HG02610 (cell line): ENCODE data around the gene ANTXR1.

Source experiments
- ATAC-seq: cut with Tn5 transposase; IDR thresholded peaks from one replicate; pipeline ENCODE4 v1.9.1; 2021; ENCODE audit warnings: mild to moderate bottlenecking, moderate library complexity; ENCODE audit not compliant: unreplicated experiment

The ANTXR1 gene

DNA sequence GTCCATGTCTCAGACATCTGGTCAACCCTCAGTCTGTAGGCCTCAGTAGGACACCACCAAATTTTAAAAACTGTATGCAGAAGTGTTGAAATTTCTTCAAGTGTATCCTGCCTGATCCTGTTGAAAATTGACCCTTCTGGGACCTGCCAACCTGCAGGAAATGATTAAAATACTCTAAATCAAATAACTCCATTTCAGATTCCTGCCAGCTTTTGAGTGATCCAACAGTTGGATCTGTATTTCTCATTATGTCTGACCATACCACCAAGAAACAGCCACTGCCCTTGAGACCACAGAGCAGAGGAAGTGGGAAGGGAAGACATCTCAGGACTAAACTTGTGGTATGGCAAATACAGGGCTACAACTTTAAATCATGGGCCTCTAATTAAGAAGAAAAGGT lies 113.4 kb downstream of the ANTXR1 start:
- no peak for ATAC-seq

DNA sequence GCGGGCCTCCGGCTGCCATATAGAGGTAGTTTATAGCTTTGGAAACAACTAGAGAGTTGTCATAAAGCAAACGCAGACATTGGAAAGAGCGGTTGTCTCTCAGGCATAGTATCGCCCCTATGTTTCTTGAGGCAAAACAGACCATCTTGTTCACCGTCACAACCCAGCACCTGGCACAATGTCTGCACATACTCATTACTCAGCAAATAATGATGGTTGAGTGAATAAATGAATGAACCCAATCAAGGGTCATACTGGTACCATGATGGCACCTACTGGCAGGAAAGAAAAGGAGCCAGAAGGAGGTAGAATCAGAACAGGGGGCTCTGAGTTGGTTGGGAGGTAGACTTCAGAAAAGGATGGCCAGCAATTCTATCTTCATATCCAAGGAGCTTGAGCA lies 118.5 kb downstream of the ANTXR1 start:
- no peak for ATAC-seq

DNA sequence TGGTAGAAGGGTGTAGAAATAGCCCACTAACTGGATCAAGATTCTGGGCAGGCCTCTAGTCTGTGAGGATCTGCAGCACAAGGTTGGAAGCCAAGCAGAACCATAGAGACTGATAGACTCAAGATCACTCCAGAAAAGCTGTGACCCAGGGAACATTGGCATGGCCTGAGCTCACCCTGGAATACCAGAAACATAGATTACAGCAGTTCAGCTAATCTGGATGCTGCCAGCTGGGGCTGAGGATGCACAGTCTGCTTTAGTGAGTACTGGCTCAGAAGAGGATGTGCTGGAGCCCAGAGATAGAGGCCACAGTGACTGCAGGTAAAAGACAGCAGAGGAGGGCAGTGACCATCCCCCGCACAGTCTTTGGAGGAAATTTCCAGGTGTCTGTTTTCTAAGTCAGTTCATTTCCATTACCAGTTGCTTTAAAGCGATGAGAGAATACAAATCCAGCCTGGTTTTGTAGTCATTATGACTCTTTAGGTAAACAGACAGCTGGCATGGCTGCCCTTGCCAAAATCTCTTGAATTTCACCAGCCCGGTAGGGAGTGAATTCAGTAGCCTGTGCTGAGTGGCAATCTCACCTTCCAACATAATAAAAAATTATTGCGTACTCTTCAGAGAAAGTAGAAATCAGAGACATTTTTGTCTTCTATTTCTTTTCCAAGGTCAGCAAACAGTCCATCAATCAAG lies 119.2 kb downstream of the ANTXR1 start:
- no peak for ATAC-seq

DNA sequence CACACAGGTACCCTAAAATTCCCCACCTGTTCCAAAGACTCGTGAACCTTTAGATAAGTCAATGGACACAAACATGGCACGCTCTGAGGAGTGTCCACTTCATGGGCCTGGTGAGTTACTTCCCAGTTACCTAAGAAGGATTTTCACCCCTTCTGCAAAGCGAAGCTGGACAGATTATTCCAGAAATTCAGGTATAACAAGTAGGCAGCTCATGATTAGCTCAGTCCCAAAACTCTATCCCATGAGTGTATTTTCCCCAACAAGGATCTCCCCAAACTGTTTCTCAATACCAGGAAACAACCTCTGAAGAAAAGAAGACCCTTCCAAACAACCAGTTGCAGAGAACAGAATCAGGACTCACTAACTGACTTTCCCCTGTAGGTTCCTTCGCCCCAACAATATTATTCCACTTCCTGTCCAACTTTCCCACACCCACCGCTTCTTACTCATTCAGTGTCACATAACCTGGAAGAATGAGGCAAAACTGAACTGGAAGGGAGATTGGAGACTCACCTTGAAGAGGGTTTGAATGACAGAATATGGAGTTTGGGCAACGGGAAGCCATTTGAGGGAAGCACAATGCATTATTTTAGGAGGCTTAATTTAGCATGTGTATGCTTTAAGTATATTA lies 120.1 kb downstream of the ANTXR1 start:
- ATAC-seq = no peak

DNA sequence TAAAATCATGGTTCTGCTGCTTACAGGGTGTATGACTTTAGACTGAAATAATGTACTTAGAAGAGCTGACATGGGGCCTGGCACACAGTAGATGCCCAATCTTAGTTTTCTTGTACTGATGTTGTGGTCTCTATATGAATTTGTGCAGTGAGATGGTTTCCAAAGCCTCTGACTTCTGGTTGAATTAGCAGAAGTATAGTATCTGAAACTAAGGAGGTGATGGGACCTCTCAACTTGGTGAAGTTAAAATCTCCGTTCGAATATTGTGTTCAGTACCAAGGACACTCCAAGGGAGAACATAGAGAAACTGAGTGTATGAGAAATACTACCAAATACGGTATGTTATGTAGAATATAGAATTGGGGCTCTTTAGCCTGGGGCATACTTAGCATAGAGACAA lies 120.9 kb downstream of the ANTXR1 start:
- no peak for ATAC-seq

DNA sequence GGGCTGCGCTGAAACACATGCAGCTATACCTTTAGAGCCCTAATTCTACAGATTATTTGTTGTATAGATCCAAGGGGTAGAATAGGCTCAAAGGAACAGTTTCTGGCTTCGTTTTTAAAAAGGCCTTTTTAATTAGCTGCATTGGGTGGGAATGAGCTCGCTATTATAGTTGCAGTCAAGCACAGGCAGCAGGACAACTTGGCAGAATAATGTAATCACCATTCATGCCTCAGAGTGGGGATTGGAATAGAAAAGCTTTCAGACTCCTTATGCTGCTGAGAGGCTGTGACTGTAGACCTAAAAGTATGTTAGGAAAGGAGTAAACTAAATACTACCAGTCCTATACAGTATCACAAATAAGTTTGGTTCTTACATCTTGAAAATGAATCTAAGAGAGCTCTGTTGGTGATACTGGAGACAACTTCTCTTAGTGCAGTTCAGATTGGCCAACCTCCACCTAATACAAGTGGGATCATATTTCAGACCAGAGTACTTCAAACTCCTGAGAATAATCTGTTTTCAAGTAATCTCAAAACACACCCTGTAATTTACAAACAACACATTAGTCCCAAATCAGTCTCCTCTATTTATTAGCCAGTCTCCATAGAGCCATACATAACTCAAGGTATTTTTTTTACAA lies 121.4 kb downstream of the ANTXR1 start:
- ATAC-seq = no peak

DNA sequence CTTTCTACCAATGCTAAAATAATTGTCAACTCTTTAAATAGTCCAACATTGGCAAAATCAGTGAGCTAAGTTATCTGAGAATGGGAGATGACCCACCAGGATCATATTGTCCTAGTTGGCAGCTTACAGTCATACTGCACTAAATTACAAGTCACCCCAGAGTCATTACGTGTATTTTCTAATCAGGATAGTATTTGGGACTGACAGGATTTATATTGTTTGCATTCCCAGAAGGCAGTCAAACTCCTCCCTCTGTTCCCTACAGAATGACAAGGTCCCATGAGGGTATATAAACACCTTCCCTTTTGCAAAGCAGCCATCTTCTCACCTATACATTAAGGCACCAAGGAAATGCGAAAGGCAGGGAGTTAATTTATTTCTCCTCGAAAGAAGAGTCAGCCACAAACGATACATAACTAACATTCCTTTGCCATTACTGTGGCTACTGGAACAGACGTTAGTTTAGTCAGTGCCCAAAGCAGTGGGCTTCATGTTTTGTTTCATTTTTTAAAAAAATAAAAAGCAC lies 125.3 kb downstream of the ANTXR1 start:
- ATAC-seq = no peak

DNA sequence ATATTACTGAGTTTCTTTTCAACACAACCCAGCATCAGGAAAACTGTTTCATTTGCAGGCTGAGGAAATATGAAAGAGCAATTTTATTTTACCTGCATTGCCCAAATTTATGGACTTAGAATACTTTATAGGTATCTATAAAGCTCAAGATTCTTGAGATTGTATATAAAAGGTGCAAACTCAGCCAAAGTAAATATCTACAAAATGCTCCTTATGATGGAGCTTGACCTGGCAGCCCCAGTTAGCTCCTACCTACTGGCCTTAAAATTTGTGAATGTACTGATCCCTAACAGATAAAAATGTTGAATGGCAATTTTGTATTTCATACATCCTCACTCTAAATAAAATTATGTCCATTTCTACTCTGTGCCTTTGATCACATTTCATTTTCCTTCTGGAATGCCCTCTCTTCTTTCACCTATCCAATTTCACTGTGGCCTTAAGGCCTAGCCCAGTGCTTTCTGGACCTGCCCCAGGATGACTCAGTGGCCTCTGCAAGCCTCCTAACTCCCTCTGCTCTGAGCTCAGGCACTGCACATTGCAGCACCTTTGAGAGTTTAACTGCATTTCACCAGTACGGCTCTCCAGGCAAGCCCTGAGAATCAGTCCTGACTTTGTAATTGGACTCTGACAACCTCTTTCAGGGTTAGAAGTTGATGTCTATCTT lies 125.9 kb downstream of the ANTXR1 start:
- ATAC-seq = no peak

DNA sequence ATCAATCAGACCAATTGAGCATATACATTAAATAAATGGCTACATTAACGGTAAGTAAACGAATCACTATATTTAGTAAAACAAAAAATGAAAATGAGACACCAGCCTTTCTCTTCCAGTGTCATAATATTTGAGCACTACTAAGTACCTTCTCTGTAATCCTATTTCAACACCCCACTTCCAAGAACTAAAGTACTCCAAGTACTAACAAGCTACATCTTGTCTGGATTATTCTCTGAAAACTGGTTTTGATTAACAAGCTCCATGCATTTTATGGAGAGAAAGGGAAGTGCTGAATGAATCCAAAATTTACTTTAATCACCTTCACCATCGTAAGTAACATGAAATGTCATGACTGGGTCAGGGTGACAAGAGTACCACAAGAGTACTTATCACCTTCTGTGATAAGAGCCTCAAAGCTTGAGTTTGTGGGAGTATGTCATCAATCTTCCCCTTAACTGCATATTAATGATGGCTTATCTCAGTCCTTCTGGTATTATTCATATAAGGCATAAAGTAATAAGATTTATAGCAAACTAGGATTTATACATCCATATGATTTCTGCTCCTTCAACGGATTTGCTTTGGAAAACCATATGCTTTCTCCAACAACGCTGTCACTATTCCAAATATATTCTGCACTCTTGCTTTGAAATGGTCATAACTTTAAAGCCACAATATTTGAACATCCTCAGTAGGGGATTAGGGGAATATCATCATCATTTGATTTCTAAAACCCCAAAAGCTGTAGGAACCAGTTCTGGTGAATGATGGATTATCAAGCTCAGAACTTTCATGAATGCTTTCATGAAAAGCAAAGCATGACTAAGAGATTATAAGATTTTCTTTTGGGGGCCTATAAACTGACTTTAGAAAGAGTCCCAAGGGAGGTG lies 127.0 kb downstream of the ANTXR1 start:
- ATAC-seq = no peak

DNA sequence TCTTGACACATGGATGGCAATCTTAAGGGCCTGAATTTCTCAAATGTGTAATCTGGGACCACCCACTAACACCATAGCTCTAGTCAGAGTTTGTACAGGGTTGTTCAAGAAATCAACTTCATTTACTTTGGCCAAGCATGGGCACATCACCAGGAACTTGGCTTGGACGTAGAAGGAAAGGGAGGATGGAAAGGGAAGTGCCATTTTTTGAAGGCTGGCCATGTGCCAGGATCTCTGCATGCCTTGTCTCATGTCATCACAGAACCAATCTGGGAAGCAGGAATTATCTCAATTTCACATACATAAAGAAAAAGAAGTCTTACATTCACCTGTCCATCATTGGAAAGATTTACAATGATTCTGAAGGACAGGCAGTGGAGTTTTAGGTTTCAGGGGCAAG lies 128.1 kb downstream of the ANTXR1 start:
- ATAC-seq = no peak

DNA sequence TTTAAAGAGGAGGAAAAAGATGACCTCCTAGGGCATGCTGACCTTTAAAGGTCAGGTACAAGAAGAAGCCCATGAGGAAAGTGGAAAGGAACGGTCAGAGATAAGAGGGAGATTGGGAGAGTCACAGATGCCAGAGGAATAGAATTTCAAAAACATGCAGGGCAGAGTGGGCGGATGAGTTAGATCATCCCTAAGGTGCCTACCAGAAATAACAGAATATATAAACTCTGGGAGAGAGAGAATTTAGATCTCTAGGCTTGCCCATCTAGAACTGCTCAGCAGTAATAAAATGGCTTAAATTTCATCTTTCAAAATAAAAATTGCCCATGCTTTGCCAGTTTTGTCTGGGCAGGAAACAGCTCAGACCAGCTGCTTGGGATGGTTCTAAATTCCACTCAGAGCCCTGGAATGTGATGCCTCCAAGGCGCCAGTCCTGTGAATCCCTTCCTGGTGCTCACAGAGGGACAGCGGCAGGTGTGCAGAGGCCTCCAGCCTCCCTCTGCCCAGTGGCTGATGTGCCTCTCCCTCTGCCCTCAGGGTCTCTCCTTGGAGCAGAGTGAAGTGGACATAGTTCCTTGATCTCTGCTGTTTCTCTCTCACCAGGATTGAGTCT lies 130.9 kb downstream of the ANTXR1 start:
- no peak for ATAC-seq

DNA sequence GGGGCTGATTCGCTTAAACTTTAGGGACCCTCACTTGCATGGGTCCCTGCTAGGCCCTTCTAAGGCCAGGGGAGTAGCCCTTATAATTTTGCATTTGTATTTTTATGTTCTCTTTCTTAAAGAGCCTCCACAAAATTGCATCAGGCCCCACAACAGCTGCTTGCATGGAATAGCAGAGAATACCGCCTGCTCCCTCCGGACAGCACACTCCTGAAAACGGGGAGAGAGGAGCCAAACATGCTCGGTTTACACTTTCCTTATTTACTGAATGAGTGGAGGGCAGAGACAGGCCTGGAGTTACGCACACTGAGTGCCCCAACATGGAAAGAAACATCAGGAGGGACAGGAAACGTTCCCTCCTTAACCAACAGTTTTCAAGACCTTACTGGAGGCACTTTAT lies 132.2 kb downstream of the ANTXR1 start:
- no peak for ATAC-seq

DNA sequence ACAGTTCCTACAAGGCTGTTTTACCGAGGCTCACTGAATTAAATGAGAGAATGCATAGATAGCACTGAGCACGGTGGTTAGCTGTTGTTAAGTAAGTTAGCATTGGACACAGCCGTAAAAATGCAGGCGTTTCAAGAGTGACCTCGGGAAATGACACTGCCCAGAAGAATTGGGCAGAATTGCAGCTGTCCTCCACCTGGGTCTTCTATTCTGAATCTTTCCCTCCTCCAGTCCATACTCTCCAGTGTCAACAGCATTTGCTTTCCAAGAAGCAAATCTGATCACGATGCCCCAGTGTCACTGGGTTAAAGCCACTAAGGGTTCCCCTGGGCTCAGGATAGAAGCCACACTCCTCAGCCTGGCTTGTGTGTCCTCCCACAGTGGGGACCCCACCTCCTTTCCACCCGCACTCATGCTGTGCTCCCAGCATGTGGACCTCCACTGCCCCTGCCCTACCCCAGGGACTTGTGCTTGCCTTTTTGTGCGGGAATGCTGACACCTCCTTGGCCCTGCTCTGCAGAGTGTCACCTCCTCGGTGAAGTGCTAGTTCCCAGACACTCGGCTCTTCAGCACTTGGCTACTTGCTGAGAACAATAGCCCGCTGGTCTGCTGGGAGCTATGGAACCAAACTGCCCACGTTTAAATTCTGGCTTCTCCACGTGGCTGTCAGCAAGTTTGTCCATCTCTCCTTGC lies 135.0 kb downstream of the ANTXR1 start:
- ATAC-seq = no peak

DNA sequence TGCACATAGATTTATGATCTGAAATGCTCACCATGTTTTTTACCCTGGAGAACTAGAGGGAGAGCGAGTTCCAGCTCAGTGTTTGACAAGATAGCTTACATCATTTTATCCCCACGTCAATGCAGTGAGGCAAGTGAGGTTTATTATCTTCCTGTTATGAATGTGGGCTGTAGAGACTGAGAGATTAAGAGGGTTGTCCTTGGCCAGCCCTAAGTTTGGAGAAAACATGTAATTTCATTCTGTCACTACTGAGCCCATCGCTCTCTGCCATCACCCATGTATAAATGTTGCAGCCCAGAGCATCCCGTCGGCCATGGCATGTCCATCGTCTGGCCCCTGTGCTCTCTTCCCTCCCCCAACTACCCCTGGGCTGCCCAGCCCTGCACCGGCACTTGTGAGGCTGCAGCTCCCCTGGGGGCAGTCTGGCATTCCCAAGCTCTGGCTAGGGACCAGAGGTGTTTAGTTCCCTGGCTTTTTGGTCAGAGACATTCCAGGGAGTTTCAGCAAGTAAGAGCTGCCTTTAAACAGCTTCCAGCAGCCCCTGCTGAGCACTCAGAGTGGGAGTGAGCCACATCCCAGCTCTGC lies 136.7 kb downstream of the ANTXR1 start:
- no peak for ATAC-seq

DNA sequence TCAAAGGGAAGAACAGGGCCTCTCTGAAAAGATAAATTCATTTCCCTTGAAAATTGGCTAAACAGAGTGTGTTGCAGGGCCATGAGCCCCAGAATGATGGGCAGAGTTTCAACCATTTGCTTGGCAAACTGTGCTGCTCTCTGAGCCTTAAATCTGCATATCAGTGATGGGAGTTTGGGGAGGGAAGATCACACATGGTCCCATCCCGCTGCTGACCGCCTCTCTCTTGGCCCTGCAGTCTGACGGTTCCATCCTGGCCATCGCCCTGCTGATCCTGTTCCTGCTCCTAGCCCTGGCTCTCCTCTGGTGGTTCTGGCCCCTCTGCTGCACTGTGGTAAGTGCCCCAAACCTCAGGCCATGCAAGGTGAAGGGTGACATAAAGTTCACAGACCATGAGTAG lies 139.0 kb downstream of the ANTXR1 start:
- no peak for ATAC-seq

DNA sequence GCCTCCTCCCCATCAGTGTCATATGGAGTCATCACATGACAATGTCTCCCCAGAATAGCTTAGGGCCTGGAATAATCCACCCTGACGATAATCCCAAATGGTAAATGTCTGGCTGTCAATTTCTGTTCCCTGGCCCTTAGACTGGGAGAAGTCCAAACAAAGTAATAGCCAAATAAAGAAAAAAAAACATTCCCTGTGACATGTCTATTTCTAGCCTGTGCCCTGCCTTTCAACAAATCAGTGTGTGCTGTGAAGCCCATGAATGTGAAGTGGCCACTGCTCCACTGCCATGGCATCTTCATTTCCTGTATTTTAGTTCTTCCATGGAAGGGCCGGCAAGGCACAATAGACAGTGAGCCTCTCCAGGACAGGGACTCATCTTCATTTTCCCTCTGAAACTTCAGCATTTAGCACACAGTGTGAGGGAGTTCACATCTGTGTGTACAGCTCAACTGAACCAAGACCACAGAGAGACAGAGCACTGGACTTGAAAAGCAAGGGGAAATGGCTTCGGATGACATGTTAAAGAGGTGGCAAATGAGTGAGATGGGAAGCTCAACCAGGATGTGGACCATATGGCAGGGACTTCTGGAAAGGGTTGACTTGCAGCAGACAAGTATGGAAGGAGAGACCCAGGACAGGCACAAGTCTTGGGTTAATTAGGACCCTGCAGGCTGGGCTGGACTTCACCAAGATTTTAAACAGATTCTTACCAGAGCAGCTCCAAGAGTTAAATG lies 140.0 kb downstream of the ANTXR1 start:
- no peak for ATAC-seq

DNA sequence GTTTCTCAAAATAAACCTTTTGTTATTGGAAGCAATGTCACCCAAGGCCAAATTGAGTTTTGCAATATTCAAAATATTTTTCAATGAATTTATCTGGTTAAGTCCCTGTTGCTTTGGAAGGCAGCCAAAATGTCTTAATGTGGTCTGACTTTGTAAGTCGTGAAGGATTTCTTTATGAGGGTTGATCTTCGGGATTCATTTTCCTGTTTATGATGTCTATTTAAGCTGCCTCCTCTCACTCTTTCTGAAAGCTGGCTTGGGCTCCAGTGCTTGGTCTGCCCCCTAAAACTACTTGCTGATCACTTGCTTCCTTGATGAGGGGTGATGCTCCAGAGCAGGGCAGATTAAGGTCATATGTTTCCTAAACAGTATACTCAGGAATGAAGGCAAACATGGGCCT lies 141.1 kb downstream of the ANTXR1 start:
- no peak for ATAC-seq

DNA sequence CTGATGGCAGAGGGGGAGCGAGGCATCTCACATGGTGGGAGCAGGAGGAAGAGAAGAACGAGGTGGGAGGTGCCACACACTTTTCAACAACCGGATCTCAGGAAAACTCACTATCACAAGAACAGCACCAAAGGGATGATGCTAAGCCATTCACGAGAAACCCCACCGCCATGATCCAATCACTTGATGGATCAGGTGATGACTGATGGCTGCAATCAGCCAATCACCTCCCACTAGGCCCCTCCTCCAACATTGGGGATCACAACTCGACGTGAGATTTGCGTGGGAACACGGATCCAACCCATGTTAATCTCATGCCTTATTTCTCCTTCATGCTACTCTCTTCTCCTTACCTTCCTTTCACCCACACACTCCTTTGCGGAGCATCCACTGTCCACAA lies 143.6 kb downstream of the ANTXR1 start:
- no peak for ATAC-seq

DNA sequence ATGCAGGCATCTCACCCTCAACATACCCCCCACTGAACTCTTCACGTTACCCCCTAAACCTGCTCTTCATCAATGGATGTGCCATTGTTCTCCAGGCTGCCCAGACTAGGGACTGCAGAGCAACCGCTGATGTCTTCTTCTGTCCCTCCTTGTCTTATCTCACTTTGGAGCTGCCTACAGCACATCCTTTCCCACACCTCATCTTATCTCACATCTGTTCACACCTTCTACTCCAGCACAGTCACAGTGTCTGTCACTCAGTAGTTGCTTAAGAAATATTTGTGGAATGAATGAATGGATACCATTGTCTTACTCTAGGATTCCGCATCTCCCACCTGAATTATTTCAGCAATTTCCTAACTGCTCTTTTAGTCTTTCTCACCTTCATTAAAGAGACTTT lies 144.5 kb downstream of the ANTXR1 start:
- no peak for ATAC-seq
